Transverse colon (tissue), 4 donors: ENCODE results near the gene TBATA. TPM values are rescaled to one million over a fixed set of nuclear protein-coding genes. Genes with fewer than 3 reads are reported as not detected.

Experiments used
- DNase-seq: peaks from one replicate; pipeline ENCODE4 v3.0.0-alpha.2; 2019
- H3K27ac ChIP-seq, 4 donors: fragments of 200-600 bp; sonication (generic); 2 replicates each; pipeline ENCODE4 v1.5.1; 2016 to 2018; ENCODE audit warnings: inconsistent platforms in 4 of 4
- H3K27me3 ChIP-seq: fragments of 200-600 bp; sonication (generic); 2 replicates; pipeline ENCODE4 v1.5.1; 2017; ENCODE audit warnings: inconsistent platforms
- H3K36me3 ChIP-seq, 4 donors: fragments of 200-600 bp; sonication (generic); 2 replicates each; pipeline ENCODE4 v1.5.1; 2017 to 2019; ENCODE audit warnings: inconsistent platforms in 4 of 4
- H3K4me1 ChIP-seq, 4 donors: fragments of 200-600 bp; sonication (generic); 2 replicates each; pipeline ENCODE4 v1.5.1; 2017 to 2020; ENCODE audit warnings: inconsistent platforms in 4 of 4
- H3K4me3 ChIP-seq, 4 donors: fragments of 200-600 bp; sonication (generic); 1 replicate in 1 of 4; 2 replicates in 3 of 4; pipeline versions ENCODE4 v1.5.1 to v1.6.1; 2017 to 2019; ENCODE audit warnings: inconsistent platforms in 4 of 4
- H3K9me3 ChIP-seq, 2 donors: fragments of 200-600 bp; sonication (generic); 2 replicates each; pipeline ENCODE4 v1.5.1; 2017 to 2019; ENCODE audit warnings: inconsistent platforms in 2 of 2
- CTCF ChIP-seq, 5 experiments: fragments of 200-600 bp in 3 of 5; fragments of 450-650 bp in 2 of 5; sonication (generic) in 3 of 5; IDR thresholded peaks; 1 replicate in 2 of 5; 2 replicates in 3 of 5; pipeline ENCODE4 v1.5.1; 2016 to 2017; ENCODE audit warnings: antibody characterized with exemption in 5 of 5, inconsistent platforms in 3 of 5, mild to moderate bottlenecking in 2 of 5, moderate library complexity in 1 of 5
- EP300 ChIP-seq: sonication (generic); formaldehyde crosslinking; IDR thresholded peaks from one replicate; pipeline ENCODE4 v1.6.1; 2017; ENCODE audit warnings: antibody characterized with exemption, low read depth
- POLR2A ChIP-seq: fragments of 450-650 bp; IDR thresholded peaks from one replicate; pipeline ENCODE4 v1.6.1; 2016; ENCODE audit warnings: antibody characterized with exemption, mild to moderate bottlenecking, moderate library complexity
- POLR2AphosphoS5 ChIP-seq, 3 donors: sonication (generic); formaldehyde crosslinking; IDR thresholded peaks; one replicate each; pipeline ENCODE4 v1.6.1; 2016; ENCODE audit warnings: antibody characterized with exemption in 3 of 3
- WGBS, 2 donors: methylation state at CpG; one replicate each; pipeline ENCODE4 v1.1.5; 2018; ENCODE audit warnings: low coverage in 1 of 2; 5-methylcytosine and 5-hydroxymethylcytosine counted together
- in situ Hi-C, 4 donors: fragments of 200-750 bp; cut with MboI; loops; one replicate each; pipeline versions ENCODE4 v1.15.0 to v1.15.1; 2017; ENCODE audit warnings: low sequenced_read_pairs in 3 of 4, low pct_ligation_motif_present in 1 of 4, low pct_unique_long_range_greater_than_20kb in 1 of 4
- intact Hi-C: fragments of 100-400 bp; cut with DNase I; formaldehyde crosslinking; loops from one replicate; pipeline ENCODE4 v1.15.1; 2023; ENCODE audit warnings: low total_unique reads
- total RNA-seq, 4 donors: library from RNA; depleted of rRNA; stranded (reverse); fragments of >200 nt; gene quantifications; one replicate each; pipeline ENCODE4 v1.1.0, GENCODE V29; 2016

TBATA gene
- total RNA-seq, 4 donors from 2014 or later = not detected

GRCh38 chr10:70777063-70777875 lies 7.9 kb downstream of the TBATA start:
- no peak for TF ChIP-seq POLR2AphosphoS5 (IDR thresholded peaks at IDR 0.05)
- TF ChIP-seq POLR2A = no peak
- TF ChIP-seq EP300 = no peak
- TF ChIP-seq CTCF (IDR thresholded peaks at IDR 0.05) = no peak
- Histone ChIP-seq H3K27ac (no peak overlapping the region), H3K4me3 (no peak overlapping the region), H3K9me3 (no peaks in the 10 kb centered on the region), H3K27me3 (no peaks in the 10 kb centered on the region), H3K36me3 (no peaks in the 10 kb centered on the region), H3K4me1 (peaks cover 0 to 6% (median 1%) of the 10 kb centered on the region in 4 donors)
- DNase-seq = no peak
- intact Hi-C loops = no loop called here
- WGBS, 2 donors = 94% methylated on average over 18 of the region's 18 CpGs; no CpG with 5 or more reads in 1 of the 2 donors
- in situ Hi-C loops = no loop called here

DNA sequence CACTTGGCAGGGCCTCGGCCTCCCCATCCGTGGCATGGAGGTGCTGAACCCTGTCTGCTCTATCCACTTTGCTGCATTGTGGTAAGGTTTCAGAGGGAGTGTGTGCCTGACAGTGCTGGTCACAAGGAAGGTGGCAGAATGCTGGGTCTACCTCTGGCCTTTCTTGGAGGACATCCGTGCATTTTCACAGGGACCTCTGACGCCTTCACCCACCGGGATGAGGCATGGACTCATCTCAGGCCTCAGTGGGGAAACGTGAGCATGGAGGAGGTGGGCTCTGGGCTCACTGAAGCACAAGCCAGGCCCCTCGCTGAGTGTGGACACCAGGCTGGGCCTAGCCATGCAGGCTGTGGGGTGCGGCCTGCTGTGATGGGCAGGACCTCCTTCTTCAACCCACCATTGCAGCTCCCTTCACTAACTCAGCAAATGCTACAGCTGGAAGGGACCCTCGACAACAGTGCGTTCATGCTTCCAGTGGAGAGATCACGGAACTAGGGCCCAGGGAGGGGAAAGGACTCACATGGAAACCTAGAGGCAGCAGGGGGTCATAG lies 8.6 kb downstream of the TBATA start:
- H3K36me3 ChIP-seq = no peaks in the 10 kb centered on the region
- no peak for TF ChIP-seq POLR2AphosphoS5 (IDR thresholded peaks at IDR 0.05)
- in situ Hi-C loops (no loop called here), intact Hi-C loops (no loop called here)
- no peaks in the 10 kb centered on the region for H3K27me3 ChIP-seq
- no peak overlapping the region for H3K27ac ChIP-seq
- H3K4me3 ChIP-seq = no peak overlapping the region
- H3K9me3 ChIP-seq = no peaks in the 10 kb centered on the region
- H3K4me1 ChIP-seq = peaks cover 0 to 6% (median 1%) of the 10 kb centered on the region in 4 donors
- WGBS, 2 donors = 92% methylated on average over 9 of the region's 11 CpGs; no CpG with 5 or more reads in 1 of the 2 donors
- no peak for DNase-seq

DNA sequence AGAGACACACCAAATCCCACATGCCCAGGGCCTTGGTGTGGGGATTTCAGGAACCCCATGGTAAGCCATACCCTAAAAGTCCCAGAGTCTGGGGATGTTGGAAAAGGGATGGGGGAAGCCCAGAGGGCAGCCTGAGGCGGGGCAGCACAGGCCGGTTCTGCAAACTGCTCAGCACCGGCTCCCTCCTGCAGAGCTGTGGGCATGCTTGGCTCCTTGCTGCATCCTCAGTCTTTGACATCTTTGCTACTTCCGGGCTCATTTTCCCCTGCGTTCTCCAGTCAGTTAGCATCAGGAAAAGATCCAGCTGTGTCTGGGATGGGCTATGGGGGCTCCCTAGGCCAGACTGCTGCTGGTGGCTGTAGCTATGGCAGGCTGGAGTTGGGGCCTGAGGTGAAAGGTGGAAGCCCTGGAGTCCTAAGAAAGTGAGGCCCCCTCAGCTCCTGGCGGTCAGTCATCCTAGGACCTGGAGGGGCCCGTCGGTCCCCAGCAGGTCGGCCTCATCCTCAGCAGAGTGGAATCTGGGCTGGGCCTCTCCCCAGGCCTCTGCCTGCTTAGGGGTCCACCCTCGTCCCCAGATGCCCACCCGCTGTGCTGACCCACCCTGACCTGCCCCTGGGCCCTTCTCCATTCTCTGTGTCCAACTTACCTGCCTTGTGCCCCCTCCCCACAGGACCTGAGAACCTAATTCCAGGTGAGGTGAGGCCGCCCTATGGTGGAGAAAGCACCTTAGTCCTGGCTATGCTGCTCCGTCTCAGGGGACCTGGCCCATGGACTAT lies 9.3 kb downstream of the TBATA start:
- Histone ChIP-seq H3K9me3 (no peaks in the 10 kb centered on the region), H3K36me3 (no peaks in the 10 kb centered on the region), H3K27ac (no peak overlapping the region), H3K4me1 (peaks cover 0 to 6% (median 1%) of the 10 kb centered on the region in 4 donors), H3K4me3 (no peak overlapping the region), H3K27me3 (no peaks in the 10 kb centered on the region)
- no peak for DNase-seq
- WGBS, 2 donors = 83 to 100% methylated on average over 1 to 12 of the region's 13 CpGs
- TF ChIP-seq CTCF (IDR thresholded peaks at IDR 0.05) = no peak
- no peak for TF ChIP-seq EP300
- no peak for TF ChIP-seq POLR2A
- no peak for TF ChIP-seq POLR2AphosphoS5 (IDR thresholded peaks at IDR 0.05)
- intact Hi-C loops = no loop called here
- in situ Hi-C loops = no loop called here

DNA sequence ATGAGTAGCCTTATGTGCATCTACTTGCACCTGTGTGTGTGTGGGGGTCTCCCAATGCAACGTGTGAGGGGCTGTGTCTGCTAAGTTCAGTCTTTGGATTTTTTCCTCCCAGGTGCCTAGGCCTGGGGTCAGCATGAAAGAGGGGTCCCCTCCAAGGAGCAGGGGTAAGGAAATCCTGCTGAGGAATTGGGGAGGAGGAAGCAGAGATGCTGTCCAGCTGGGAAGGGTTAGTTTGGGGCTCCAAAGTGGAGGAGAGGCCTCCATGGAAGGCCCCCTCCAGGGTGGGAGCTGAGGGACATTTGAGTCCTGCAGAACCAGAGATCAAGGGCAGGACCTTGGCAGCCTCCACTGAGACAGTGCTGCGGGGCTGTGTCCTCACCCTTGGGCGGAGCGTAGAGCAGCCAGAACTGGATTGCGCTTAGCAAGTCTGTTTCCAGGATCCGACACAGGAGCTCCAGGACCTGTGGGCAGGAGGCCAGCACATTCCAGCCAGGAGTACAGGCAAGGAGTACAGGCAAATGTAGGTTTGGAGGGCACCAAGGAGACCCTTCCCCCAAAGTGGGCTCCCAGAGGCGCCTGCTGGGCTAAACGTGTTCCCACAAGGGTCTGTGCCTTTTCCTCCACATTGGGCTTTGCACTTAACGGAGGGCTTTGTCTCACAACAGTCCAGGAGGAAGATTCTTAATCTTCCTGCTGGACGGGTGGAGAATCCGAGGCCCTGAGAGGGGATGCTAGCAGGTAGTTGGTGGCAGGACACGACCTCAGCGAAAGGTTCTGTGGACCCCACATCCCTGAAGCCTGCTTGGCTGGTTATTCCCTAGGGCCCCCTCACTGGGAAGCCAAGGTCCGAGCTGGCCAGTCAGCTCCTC lies 10.1 kb downstream of the TBATA start:
- Histone ChIP-seq H3K36me3 (no peaks in the 10 kb centered on the region), H3K9me3 (no peaks in the 10 kb centered on the region), H3K27ac (no peak overlapping the region), H3K4me1 (peaks cover 0 to 4% (median 1%) of the 10 kb centered on the region in 4 donors), H3K4me3 (no peak overlapping the region), H3K27me3 (no peaks in the 10 kb centered on the region)
- intact Hi-C loops = no loop called here
- DNase-seq = no peak
- in situ Hi-C loops = loop anchor here in 2 of 4 donors (25.0 kb wide), 1 partner anchor 313 kb away; no protein-coding TSS in a partner anchor
- 63% methylated on average over 14 of the region's 14 CpGs; no CpG with 5 or more reads in 1 of the 2 donors for WGBS, 2 donors
- TF ChIP-seq EP300 = no peak
- no peak for TF ChIP-seq POLR2A
- TF ChIP-seq CTCF (IDR thresholded peaks at IDR 0.05) = no peak
- TF ChIP-seq POLR2AphosphoS5 (IDR thresholded peaks at IDR 0.05) = no peak
